OCI-LY3 (cell line): ENCODE results near the gene MTHFD2L.

ENCODE experiments used
- H2AFZ ChIP-seq: fragments of 200-600, 300-600 bp; shearing (Covaris generic); 2 replicates; pipeline ENCODE4 v1.6.0; 2014; ENCODE audit warnings: antibody characterized with exemption, low read depth, low read length
- H3K27ac ChIP-seq: fragments of 200-600, 300-600 bp; sonication (generic); 2 replicates; pipeline ENCODE4 v1.5.1; 2014; ENCODE audit warnings: mild to moderate bottlenecking, low read length, moderate library complexity, mixed read lengths
- H3K27me3 ChIP-seq: fragments of 200-600, 300-600 bp; sonication (generic); 2 replicates; pipeline ENCODE4 v1.6.1; 2014; ENCODE audit warnings: low read depth, low read length, mixed read lengths
- H3K36me3 ChIP-seq: fragments of 200-600, 300-600 bp; sonication (generic); replicated peaks from 2 replicates; pipeline ENCODE3; 2014; ENCODE audit warnings: low read depth, low read length, mixed read lengths
- H3K4me1 ChIP-seq: fragments of 300-600, 200-600 bp; sonication (generic); 2 replicates; pipeline ENCODE4 v1.6.1; 2014; ENCODE audit warnings: low read length, mixed read lengths
- H3K4me2 ChIP-seq: fragments of 200-600, 300-600 bp; sonication (generic); 2 replicates; pipeline ENCODE4 v1.6.1; 2014; ENCODE audit warnings: low read length, mixed read lengths
- H3K4me3 ChIP-seq: fragments of 300-600, 200-600 bp; sonication (generic); 2 replicates; pipeline ENCODE4 v1.5.1; 2014; ENCODE audit warnings: antibody characterized with exemption, mild to moderate bottlenecking, low read length, moderate library complexity
- H3K79me2 ChIP-seq: fragments of 300-600, 200-600 bp; shearing (Covaris generic); 2 replicates; pipeline ENCODE4 v1.6.1; 2014; ENCODE audit warnings: mild to moderate bottlenecking, low read length, mixed read lengths
- H3K9ac ChIP-seq: fragments of 300-600, 200-600 bp; shearing (Covaris generic); 2 replicates; pipeline ENCODE4 v1.6.0; 2014; ENCODE audit warnings: mild to moderate bottlenecking, low read length, moderate library complexity
- H3K9me3 ChIP-seq: fragments of 200-600, 300-600 bp; shearing (Covaris generic); 2 replicates; pipeline ENCODE4 v1.6.1; 2014; ENCODE audit warnings: low read length, mixed read lengths; ENCODE audit not compliant: insufficient read depth
- H4K20me1 ChIP-seq: fragments of 200-600, 300-600 bp; sonication (generic); 2 replicates; pipeline ENCODE4 v1.6.1; 2016; ENCODE audit warnings: low read length, mixed read lengths; ENCODE audit not compliant: insufficient read depth
- CTCF ChIP-seq: fragments of 200-600, 300-600 bp; sonication (generic); IDR thresholded peaks from 2 replicates; pipeline ENCODE4 v1.5.1; 2014; ENCODE audit warnings: antibody characterized with exemption, low read length, low read depth
- EZH2phosphoT487 ChIP-seq: fragments of 200-600 bp; shearing (Covaris generic); IDR thresholded peaks from 2 replicates; pipeline ENCODE4 v1.6.1; 2018; ENCODE audit warnings: antibody characterized with exemption, mixed run types, low read depth

The MTHFD2L gene

GRCh38 chr4:74317616-74318246 is 159.8 kb downstream of the MTHFD2L start:
- peaks cover 7% of the 10 kb centered on the region for H3K27me3 ChIP-seq
- H3K27ac ChIP-seq, result no peak overlapping the region
- no peak overlapping the region for H2AFZ ChIP-seq
- H3K9me3 ChIP-seq, result no peaks in the 10 kb centered on the region
- no peaks in the 10 kb centered on the region for H3K79me2 ChIP-seq
- H3K36me3 ChIP-seq, result no peaks in the 10 kb centered on the region
- H3K4me3 ChIP-seq, result no peak overlapping the region
- H3K4me2 ChIP-seq, result no peak overlapping the region
- no peaks in the 10 kb centered on the region for H4K20me1 ChIP-seq
- peaks cover 5% of the 10 kb centered on the region for H3K4me1 ChIP-seq
- no peak overlapping the region for H3K9ac ChIP-seq
- TF ChIP-seq CTCF (no peak), EZH2phosphoT487 (no peak)

GRCh38 chr4:74318276-74318675 is 160.4 kb downstream of the MTHFD2L start:
- H3K27me3 ChIP-seq, result peaks cover 12% of the 10 kb centered on the region
- no peaks in the 10 kb centered on the region for H3K9me3 ChIP-seq
- H3K36me3 ChIP-seq, result no peaks in the 10 kb centered on the region
- H3K4me1 ChIP-seq, result peaks cover 5% of the 10 kb centered on the region
- no peak overlapping the region for H3K27ac ChIP-seq
- TF ChIP-seq EZH2phosphoT487 (no peak), CTCF (no peak)
- no peaks in the 10 kb centered on the region for H4K20me1 ChIP-seq
- H3K79me2 ChIP-seq, result no peaks in the 10 kb centered on the region
- H3K4me3 ChIP-seq, result no peak overlapping the region
- H3K9ac ChIP-seq, result no peak overlapping the region
- no peak overlapping the region for H3K4me2 ChIP-seq
- no peak overlapping the region for H2AFZ ChIP-seq

GRCh38 chr4:74319470-74319869 is 161.6 kb downstream of the MTHFD2L start:
- H3K27ac ChIP-seq, result no peak overlapping the region
- H3K27me3 ChIP-seq, result peaks cover 24% of the 10 kb centered on the region
- H4K20me1 ChIP-seq, result no peaks in the 10 kb centered on the region
- no peak overlapping the region for H3K4me2 ChIP-seq
- H2AFZ ChIP-seq, result no peak overlapping the region
- no peak overlapping the region for H3K9ac ChIP-seq
- no peaks in the 10 kb centered on the region for H3K36me3 ChIP-seq
- no peaks in the 10 kb centered on the region for H3K9me3 ChIP-seq
- no peak overlapping the region for H3K4me3 ChIP-seq
- peaks cover 5% of the 10 kb centered on the region for H3K4me1 ChIP-seq
- no peak for TF ChIP-seq CTCF
- no peak for TF ChIP-seq EZH2phosphoT487
- H3K79me2 ChIP-seq, result no peaks in the 10 kb centered on the region

- H3K79me2 ChIP-seq, result no peaks in the 10 kb centered on the region
- no peaks in the 10 kb centered on the region for H3K36me3 ChIP-seq
- H3K9ac ChIP-seq, result no peak overlapping the region; the same call in 1 of the 2 replicates
- peak overlapping the region; percentile 63 for H3K4me2 ChIP-seq
- TF ChIP-seq EZH2phosphoT487 (no peak), CTCF (peak; percentile 79)
- peaks cover 30% of the 10 kb centered on the region for H3K27me3 ChIP-seq
- no peaks in the 10 kb centered on the region for H4K20me1 ChIP-seq
- H3K4me3 ChIP-seq, result peak overlapping the region; percentile 52
- peaks cover 5% of the 10 kb centered on the region for H3K4me1 ChIP-seq
- H3K9me3 ChIP-seq, result no peaks in the 10 kb centered on the region
- H3K27ac ChIP-seq, result no peak overlapping the region
- H2AFZ ChIP-seq, result peak overlapping the region; percentile 82
Measured at GRCh38 chr4:74320559-74321118, 162.7 kb downstream of the MTHFD2L start.
